Choroid plexus epithelial cell (primary cell): Measurements from ENCODE around the gene LMNB1.
"Not testable (repeated sequence)": the region's sequence is repeated elsewhere in the genome, so short reads cannot be mapped to it uniquely, and the experiment has no call there.

ENCODE experiments used
- DNase-seq: peaks from one replicate; pipeline ENCODE4 v3.0.0-alpha.2; 2010; ENCODE audit warnings: low read depth
- H3K4me3 ChIP-seq: 2 replicates; pipeline ENCODE4 v1.5.1; 2011; ENCODE audit warnings: low read depth, mild to moderate bottlenecking, control low read depth, low read length, moderate library complexity
- TF ChIP-seq, protein P1 (sequence below): conservative IDR thresholded peaks from 2 replicates; pipeline ENCODE4 v1.5.1; 2011; ENCODE audit warnings: low read depth, mild to moderate bottlenecking, control low read depth, inconsistent platforms, low read length, moderate library complexity

Gene LMNB1, protein sequence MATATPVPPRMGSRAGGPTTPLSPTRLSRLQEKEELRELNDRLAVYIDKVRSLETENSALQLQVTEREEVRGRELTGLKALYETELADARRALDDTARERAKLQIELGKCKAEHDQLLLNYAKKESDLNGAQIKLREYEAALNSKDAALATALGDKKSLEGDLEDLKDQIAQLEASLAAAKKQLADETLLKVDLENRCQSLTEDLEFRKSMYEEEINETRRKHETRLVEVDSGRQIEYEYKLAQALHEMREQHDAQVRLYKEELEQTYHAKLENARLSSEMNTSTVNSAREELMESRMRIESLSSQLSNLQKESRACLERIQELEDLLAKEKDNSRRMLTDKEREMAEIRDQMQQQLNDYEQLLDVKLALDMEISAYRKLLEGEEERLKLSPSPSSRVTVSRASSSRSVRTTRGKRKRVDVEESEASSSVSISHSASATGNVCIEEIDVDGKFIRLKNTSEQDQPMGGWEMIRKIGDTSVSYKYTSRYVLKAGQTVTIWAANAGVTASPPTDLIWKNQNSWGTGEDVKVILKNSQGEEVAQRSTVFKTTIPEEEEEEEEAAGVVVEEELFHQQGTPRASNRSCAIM

DNA sequence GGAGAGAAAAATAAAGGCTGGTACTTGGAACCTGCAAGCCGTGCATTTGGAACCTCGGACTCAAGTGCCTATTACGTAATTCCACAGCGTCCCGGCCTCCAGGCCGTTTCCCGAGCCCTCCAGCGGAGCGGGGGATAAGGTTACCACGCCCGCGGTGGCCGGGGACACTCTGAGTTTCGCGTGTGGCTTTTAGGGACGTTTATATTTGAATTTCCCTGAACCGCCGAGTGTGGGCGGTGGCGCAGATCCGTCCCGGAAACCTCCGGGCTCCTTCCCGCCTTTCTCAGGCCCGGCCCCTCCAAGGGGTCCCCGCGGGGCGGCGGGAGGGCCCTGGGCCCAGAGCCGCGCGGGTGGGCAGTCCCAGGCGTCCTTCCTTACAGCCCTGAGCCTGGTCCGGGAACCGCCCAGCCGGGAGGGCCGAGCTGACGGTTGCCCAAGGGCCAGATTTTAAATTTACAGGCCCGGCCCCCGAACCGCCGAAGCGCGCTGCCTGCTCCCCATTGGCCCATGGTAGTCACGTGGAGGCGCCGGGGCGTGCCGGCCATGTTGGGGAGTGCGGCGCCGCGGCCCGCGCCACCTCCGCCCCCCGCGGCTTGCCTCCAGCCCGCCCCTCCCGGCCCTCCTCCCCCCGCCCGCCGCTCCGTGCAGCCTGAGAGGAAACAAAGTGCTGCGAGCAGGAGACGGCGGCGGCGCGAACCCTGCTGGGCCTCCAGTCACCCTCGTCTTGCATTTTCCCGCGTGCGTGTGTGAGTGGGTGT, at the start of gene LMNB1:
Gene LMNB1, plus strand, starts transcription at position 638 of the 758 bp plus-strand sequence. CDS start 373 bp downstream, outside the sequence.
- DNase-seq: peak; percentile 95
- peak within 1 kb of the TSS; percentile 87 for H3K4me3 ChIP-seq
- TF ChIP-seq, protein P1, sequence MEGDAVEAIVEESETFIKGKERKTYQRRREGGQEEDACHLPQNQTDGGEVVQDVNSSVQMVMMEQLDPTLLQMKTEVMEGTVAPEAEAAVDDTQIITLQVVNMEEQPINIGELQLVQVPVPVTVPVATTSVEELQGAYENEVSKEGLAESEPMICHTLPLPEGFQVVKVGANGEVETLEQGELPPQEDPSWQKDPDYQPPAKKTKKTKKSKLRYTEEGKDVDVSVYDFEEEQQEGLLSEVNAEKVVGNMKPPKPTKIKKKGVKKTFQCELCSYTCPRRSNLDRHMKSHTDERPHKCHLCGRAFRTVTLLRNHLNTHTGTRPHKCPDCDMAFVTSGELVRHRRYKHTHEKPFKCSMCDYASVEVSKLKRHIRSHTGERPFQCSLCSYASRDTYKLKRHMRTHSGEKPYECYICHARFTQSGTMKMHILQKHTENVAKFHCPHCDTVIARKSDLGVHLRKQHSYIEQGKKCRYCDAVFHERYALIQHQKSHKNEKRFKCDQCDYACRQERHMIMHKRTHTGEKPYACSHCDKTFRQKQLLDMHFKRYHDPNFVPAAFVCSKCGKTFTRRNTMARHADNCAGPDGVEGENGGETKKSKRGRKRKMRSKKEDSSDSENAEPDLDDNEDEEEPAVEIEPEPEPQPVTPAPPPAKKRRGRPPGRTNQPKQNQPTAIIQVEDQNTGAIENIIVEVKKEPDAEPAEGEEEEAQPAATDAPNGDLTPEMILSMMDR: no peak

DNA sequence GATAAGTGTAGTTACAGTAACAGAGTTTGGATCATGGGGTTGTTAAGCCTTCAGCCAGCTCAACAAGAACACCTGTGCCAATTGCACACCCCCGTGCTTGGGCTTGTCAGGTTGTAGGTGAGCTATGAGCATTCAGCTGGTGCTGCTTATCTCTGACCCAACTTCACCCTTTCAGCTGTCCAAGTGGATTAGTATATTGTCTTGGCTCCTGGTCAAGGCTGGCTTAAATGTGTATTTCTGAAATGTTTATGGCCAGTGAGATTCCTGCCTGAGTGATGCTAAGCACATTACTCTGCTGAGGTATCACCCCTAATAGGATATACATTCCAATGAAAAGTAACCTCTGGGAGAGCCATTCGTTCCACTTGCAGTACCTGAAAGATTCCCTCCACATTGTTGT, 44.2 kb upstream of the LMNB1 start:
- TF ChIP-seq, protein P1: no peak
- H3K4me3 ChIP-seq: no peak overlapping the region
- no peak for DNase-seq

DNA sequence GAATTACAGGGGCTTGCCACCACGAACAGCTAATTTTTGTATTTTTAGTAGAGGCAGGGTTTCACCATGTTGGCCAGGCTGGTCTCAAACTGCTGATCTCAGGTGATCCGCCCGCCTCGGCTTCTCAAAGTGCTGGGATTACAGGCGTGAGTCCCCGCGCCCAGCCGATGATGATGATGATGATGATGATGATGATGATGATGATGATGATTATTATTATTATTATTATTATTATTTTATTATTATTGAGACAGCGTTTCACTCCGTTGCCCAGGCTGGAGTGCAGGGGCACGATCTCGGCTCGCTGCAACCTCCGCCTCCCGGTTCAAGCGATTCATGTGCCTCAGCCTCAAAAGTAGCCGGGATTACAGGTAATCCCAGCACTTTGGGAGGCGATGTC, 42.4 kb upstream of the LMNB1 start:
- not testable (repeated sequence) for H3K4me3 ChIP-seq

DNA sequence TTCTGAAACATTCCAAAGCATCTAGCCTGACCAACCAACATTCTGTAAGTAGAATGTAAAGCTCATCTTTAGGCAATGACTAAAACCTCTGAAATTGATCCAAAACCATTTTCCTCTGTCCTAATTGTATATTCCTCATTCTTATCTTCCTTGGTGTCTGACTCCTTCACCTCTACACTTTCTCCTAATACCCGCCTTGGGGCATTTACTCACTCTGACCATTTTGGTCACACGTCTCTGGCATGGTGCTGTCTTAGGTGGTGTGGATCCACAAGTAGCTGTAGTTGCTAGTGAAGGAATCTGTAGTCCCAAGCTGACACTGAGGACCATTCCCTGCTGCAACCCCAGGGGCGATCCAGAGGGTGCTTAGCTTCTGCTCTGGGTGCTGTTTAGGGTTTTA, 40.8 kb upstream of the LMNB1 start:
- TF ChIP-seq, protein P1: no peak
- no peak overlapping the region for H3K4me3 ChIP-seq
- no peak for DNase-seq

More for the DNA sequence above, 42.4 kb upstream of the LMNB1 start:
- not testable (repeated sequence) for DNase-seq

DNA sequence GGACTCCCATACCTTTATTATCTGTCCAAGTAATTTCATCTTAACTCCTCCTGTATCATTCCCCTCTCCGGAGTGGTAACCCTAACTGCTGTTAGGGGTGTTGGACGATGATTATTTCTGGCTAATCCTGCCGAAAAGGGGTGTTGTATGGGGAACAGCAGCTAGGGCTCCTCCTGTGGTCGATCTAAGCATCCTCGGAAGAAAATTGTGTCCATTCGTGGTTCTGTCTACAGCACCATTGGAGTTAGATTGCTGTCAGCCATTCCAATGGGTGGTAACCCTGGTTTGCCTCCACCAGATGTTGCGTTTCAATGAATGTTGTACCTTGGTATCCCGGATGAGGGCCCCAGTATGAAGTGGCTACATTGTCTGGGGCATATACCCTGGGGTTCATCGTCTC, 35.6 kb upstream of the LMNB1 start:
- no peak for DNase-seq
- no peak overlapping the region for H3K4me3 ChIP-seq
- TF ChIP-seq, protein P1: peak; percentile 4

DNA sequence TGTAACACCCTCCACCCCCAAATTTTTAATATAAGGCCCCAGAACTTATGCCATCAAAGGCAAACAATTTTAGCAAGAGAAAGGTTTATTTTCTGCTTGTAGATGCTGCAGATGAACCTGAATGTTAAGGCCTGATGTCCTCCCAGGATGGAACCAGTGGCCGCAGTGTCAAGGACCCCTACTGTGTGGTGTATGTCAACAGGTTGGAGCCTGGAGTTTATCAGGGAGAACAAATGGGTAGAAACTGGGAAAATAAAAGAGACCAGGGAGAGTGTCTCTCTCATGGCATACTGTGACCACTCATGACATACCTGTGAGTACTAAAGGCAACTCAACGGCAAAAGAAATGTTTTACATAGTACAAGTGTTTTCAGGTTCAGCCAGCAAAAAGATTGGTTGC, 34.5 kb upstream of the LMNB1 start:
- DNase-seq: no peak
- no peak overlapping the region for H3K4me3 ChIP-seq
- TF ChIP-seq, protein P1: no peak

DNA sequence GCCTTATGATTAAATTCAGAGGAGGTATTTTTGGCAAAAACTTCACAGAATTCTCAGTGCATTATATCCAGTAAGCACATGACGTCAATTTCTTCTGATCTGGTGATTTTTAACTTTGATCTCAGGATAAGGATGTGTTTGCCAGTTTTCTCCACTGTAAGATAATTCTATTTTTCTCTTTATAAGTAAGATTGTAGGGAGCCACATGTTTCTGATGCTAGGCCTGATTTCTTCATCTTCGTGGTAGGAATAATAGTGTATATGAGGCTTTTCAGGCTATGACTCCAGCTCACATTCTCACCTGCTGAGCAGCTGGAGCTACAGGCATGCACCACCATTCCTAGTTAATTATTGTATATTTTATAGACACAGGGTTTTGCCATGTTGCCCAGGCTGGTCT, 32.1 kb upstream of the LMNB1 start:
- no peak overlapping the region for H3K4me3 ChIP-seq
- no peak for DNase-seq
- TF ChIP-seq, protein P1: no peak
